Type B pancreatic cell (in vitro differentiated cells): ENCODE data around the gene FBXO34. TPM values are rescaled to one million over a fixed set of nuclear protein-coding genes. Genes with fewer than 3 reads are reported as not detected.
A peak's percentile ranks its signal among the peaks of the same experiment; 100 is the strongest.

ENCODE experiments used
- DNase-seq: peaks from one replicate; pipeline ENCODE4 v3.0.0; 2021; ENCODE audit warnings: mixed read lengths; ENCODE audit not compliant: unreplicated experiment; ENCODE audit errors: extremely low spot score
- H3K27ac Mint-ChIP-seq: 2 replicates; pipeline ENCODE4 v1.8.0; 2021; ENCODE audit warnings: mild to moderate bottlenecking, mixed read lengths
- H3K27me3 Mint-ChIP-seq: 2 replicates; pipeline ENCODE4 v1.8.0; 2021; ENCODE audit warnings: mixed read lengths
- H3K36me3 Mint-ChIP-seq: 2 replicates; pipeline ENCODE4 v1.8.0; 2021; ENCODE audit warnings: mixed read lengths
- H3K4me1 Mint-ChIP-seq: one replicate; pipeline ENCODE4 v1.8.0; 2021; ENCODE audit warnings: mixed read lengths; ENCODE audit not compliant: unreplicated experiment
- H3K4me3 Mint-ChIP-seq: 2 replicates; pipeline ENCODE4 v1.8.0; 2021; ENCODE audit warnings: mild to moderate bottlenecking, mixed read lengths
- H3K9me3 Mint-ChIP-seq: 2 replicates; pipeline ENCODE4 v1.8.0; 2021; ENCODE audit warnings: mixed read lengths
- total RNA-seq: library from RNA; stranded (reverse); gene quantifications from 2 replicates; pipeline ENCODE4 v1.2.1, GENCODE V29; 2021; ENCODE audit warnings: low replicate concordance
- TF ChIP-seq, protein P1 (sequence below): fragments of 200-600 bp; sonication (generic); conservative IDR thresholded peaks from 2 replicates; pipeline ENCODE4 v1.5.0; 2021; ENCODE audit warnings: antibody characterized with exemption, mild to moderate bottlenecking

FBXO34 gene
- total RNA-seq, 1 donor from 2014 or later = 25.2 TPM

DNA sequence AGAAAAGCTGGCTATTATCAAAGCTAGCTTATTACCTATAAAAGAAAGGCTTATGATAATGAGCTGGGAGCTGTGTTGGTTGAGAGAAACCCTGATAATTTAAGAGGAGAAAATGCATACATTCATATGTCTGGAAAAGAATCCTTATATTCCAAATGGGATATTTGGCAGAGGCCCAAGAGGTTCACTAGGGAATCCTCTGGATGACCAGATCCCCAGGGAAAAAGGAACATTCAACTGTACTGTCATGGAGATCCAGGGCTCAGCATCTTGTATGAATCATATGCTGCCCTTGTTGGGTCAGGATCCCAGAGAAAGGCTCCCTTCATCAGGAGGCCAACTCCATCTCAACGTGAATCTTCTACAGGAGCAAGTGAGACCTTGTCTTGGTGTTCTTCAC, 16.6 kb upstream of the FBXO34 start:
- H3K9me3 Mint-ChIP-seq = no peaks in the 10 kb centered on the region
- no peaks in the 10 kb centered on the region for H3K4me1 Mint-ChIP-seq
- no peak overlapping the region for H3K4me3 Mint-ChIP-seq
- TF ChIP-seq, protein P1, sequence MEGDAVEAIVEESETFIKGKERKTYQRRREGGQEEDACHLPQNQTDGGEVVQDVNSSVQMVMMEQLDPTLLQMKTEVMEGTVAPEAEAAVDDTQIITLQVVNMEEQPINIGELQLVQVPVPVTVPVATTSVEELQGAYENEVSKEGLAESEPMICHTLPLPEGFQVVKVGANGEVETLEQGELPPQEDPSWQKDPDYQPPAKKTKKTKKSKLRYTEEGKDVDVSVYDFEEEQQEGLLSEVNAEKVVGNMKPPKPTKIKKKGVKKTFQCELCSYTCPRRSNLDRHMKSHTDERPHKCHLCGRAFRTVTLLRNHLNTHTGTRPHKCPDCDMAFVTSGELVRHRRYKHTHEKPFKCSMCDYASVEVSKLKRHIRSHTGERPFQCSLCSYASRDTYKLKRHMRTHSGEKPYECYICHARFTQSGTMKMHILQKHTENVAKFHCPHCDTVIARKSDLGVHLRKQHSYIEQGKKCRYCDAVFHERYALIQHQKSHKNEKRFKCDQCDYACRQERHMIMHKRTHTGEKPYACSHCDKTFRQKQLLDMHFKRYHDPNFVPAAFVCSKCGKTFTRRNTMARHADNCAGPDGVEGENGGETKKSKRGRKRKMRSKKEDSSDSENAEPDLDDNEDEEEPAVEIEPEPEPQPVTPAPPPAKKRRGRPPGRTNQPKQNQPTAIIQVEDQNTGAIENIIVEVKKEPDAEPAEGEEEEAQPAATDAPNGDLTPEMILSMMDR = no peak
- no peaks in the 10 kb centered on the region for H3K36me3 Mint-ChIP-seq
- H3K27ac Mint-ChIP-seq = no peak overlapping the region
- peaks cover 16% of the 10 kb centered on the region for H3K27me3 Mint-ChIP-seq
- DNase-seq = no peak

DNA sequence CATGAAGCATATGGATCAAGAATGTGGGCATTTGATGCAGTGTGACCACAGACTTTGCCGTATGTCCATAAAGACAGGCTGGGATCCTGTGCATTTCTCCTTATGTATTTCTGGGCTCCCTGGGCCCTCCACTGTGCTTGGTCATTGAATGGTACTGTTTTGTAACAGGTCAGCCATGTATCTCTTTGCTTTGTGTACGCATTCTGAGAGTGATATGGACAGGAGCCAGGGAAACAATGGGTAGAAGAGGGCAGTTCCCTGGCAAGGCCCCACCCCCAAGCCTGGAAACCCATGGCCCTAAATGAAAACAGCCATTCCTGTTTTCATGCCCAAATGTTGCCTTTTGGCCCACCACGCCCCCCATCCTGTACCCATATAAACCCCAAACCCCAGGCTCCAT, 15.2 kb upstream of the FBXO34 start:
- TF ChIP-seq, protein P1 = no peak
- H3K36me3 Mint-ChIP-seq = no peaks in the 10 kb centered on the region
- no peaks in the 10 kb centered on the region for H3K4me1 Mint-ChIP-seq
- no peaks in the 10 kb centered on the region for H3K9me3 Mint-ChIP-seq
- H3K27ac Mint-ChIP-seq = no peak overlapping the region
- no peak overlapping the region for H3K4me3 Mint-ChIP-seq
- peaks cover 20% of the 10 kb centered on the region for H3K27me3 Mint-ChIP-seq
- DNase-seq = no peak

DNA sequence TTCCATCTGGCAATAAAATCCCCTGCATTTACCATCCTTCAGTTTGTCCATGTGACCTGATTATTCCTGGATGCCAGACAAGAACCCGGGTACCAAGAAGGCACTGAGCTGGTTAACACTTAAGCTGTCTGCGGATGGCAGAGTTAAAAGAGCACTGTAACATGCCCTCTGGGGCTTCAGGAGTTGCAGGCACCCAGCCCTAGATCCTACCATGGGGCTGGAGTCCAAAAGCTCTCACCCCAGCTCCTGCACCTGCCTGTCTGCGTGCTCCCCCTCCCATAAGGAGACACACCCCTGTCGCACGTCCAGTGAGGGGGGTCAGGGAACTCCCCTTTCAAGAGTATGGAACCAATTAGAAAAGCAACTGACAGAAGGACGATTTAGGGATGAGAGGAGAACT, 14.6 kb upstream of the FBXO34 start:
- Mint-ChIP-seq H3K27ac (no peak overlapping the region), H3K27me3 (peaks cover 20% of the 10 kb centered on the region), H3K4me3 (no peak overlapping the region), H3K36me3 (no peaks in the 10 kb centered on the region), H3K9me3 (no peaks in the 10 kb centered on the region), H3K4me1 (no peaks in the 10 kb centered on the region)
- no peak for DNase-seq
- TF ChIP-seq, protein P1 = no peak

DNA sequence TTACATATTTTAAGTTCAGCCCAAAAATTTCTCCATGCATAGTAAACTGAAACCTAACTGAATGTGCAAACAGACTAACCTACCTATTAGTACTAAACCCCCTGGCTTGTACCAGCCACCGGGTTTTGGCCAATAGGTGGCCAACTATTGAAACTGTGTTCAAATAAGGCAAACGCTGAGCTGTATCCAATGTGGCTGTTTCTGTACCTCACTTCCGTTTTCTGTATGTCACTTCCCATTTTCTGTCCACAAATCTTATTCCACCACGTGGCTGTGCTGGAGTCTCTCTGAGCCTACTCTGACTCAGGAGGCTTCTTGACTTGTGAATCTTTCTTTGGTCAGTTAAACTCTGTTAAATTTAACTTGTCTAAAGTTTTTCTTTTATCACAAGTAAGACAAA, 6.0 kb upstream of the FBXO34 start:
- TF ChIP-seq, protein P1 = no peak
- Mint-ChIP-seq H3K36me3 (no peaks in the 10 kb centered on the region), H3K4me1 (no peaks in the 10 kb centered on the region), H3K27ac (no peak overlapping the region), H3K4me3 (no peak overlapping the region), H3K27me3 (peaks cover 4% of the 10 kb centered on the region), H3K9me3 (no peaks in the 10 kb centered on the region)
- no peak for DNase-seq

DNA sequence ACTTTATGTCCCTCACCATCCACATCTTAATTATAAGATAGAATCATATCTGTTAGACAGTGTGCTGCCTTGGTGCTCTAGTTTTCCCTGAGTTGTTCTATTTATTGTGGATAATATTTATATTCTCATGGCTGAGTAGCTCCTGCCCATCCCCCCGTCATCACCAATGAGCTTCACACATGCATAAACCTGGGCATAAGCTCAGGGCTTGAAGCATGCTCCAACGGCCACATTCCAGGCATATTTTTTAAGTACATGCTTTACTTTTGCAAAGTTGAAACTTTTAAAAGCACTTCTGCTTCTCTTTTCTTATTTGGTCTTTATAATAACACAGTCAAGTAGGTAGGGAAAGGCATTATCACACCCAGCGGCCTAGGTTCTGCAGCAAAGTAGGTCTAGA, 3.4 kb upstream of the FBXO34 start:
- peaks cover 13% of the 10 kb centered on the region for H3K4me1 Mint-ChIP-seq
- no peaks in the 10 kb centered on the region for H3K36me3 Mint-ChIP-seq
- H3K27me3 Mint-ChIP-seq = no peaks in the 10 kb centered on the region
- peak overlapping the region; percentile 26 for H3K27ac Mint-ChIP-seq
- TF ChIP-seq, protein P1 = no peak
- no peak overlapping the region for H3K4me3 Mint-ChIP-seq
- H3K9me3 Mint-ChIP-seq = no peaks in the 10 kb centered on the region
- DNase-seq = no peak

DNA sequence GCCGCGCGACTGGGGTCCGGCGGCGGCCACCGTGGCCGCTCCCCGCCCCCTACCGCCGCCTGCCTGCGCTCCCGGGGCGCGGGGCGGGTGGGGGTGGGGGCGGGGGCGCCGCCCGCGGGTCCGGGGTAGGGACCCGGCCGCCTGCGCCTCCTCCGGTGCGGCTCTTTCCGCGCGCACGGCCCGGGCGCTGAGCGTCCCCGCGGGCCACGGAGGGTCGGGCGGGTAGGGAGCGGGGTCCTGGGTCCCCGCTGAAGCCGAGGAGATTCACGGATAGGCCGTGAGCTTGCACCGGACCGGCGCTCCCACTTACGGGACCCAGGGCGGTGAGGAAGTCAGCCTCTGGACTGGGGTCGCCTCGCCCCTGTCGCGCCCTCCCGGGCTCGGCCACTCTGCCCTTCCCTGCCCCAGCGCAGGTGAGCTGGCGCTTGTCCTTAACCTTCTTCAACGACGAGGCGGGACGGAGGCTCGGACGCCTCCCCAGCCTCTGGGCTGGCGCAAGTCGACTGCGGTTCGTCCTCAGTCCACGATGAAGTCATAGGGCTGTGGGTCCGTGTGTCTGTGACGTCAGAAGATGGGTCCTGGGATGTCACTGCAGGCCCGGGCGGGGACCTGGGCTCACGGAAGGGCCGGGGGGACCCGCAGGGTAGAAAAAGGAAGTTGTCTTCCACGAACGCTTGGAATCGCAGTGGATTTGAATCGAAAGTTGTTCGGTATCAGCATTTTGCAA, 514 bp downstream of the FBXO34 start:
- no peaks in the 10 kb centered on the region for H3K27me3 Mint-ChIP-seq
- H3K9me3 Mint-ChIP-seq = no peaks in the 10 kb centered on the region
- peaks cover 32% of the 10 kb centered on the region for H3K4me1 Mint-ChIP-seq
- peak overlapping the region; percentile 93 for H3K4me3 Mint-ChIP-seq
- H3K36me3 Mint-ChIP-seq = no peaks in the 10 kb centered on the region
- peak; percentile 73 for DNase-seq
- TF ChIP-seq, protein P1 = no peak
- peak overlapping the region; percentile 97 for H3K27ac Mint-ChIP-seq
